Thoracic aorta (tissue), 2 donors: ENCODE measurements around the gene UFD1. TPM values are rescaled to one million over a fixed set of nuclear protein-coding genes. Genes with fewer than 3 reads are reported as not detected.

Source experiments
- ATAC-seq: fragments of 150-250 bp; one replicate; pipeline ENCODE4 v1.8.0; 2017; ENCODE audit warnings: low read depth; ENCODE audit not compliant: insufficient number of reproducible peaks, low FRiP score
- DNase-seq: peaks from one replicate; pipeline ENCODE4 v3.0.0-alpha.2; 2020; ENCODE audit warnings: low spot score
- H3K27ac ChIP-seq, 2 donors: fragments of 200-600 bp; sonication (generic); 1 replicate in 1 of 2; 2 replicates in 1 of 2; pipeline ENCODE4 v1.5.1; 2016; ENCODE audit warnings: mild to moderate bottlenecking in 2 of 2, moderate library complexity in 2 of 2
- H3K27me3 ChIP-seq: fragments of 200-600 bp; sonication (generic); replicated peaks from 2 replicates; pipeline ENCODE4 v1.6.0; 2016; ENCODE audit warnings: mild to moderate bottlenecking; ENCODE audit not compliant: insufficient read depth
- H3K36me3 ChIP-seq: fragments of 200-600 bp; sonication (generic); one replicate; pipeline ENCODE4 v1.5.1; 2016
- H3K4me1 ChIP-seq, 2 donors: fragments of 200-600 bp; sonication (generic); 1 replicate in 1 of 2; 2 replicates in 1 of 2; pipeline versions ENCODE4 v1.5.1 to v1.6.0; 2016; ENCODE audit warnings: low read depth in 2 of 2, mild to moderate bottlenecking in 1 of 2; ENCODE audit not compliant: control insufficient read depth in 1 of 2
- H3K4me3 ChIP-seq: fragments of 200-600 bp; sonication (generic); 2 replicates; pipeline ENCODE4 v1.5.1; 2016; ENCODE audit warnings: mild to moderate bottlenecking
- H3K9me3 ChIP-seq: fragments of 200-600 bp; sonication (generic); 2 replicates; pipeline ENCODE4 v1.5.1; 2016
- total RNA-seq, 2 donors: library from RNA; depleted of rRNA; stranded (reverse); fragments of >200 nt; gene quantifications; one replicate each; pipeline versions ENCODE4 v1.1.0 to v1.2.3, GENCODE V29; 2016
- TF ChIP-seq, protein P1 (sequence below): fragments of 200-600 bp; sonication (generic); IDR thresholded peaks from one replicate; pipeline ENCODE4 v1.5.1; 2019; ENCODE audit warnings: antibody characterized with exemption

Gene UFD1
- total RNA-seq, 2 donors from 2014 or later: 32.0 to 32.5 TPM

- Histone ChIP-seq H3K27me3 (no peaks in the 10 kb centered on the region), H3K27ac (no peak overlapping the region), H3K4me1 (peaks cover 0 to 10% of the 10 kb centered on the region in 2 donors), H3K36me3 (no peaks in the 10 kb centered on the region), H3K4me3 (no peak overlapping the region), H3K9me3 (no peaks in the 10 kb centered on the region)
- ATAC-seq (no peak), DNase-seq (no peak)
- TF ChIP-seq, protein P1, sequence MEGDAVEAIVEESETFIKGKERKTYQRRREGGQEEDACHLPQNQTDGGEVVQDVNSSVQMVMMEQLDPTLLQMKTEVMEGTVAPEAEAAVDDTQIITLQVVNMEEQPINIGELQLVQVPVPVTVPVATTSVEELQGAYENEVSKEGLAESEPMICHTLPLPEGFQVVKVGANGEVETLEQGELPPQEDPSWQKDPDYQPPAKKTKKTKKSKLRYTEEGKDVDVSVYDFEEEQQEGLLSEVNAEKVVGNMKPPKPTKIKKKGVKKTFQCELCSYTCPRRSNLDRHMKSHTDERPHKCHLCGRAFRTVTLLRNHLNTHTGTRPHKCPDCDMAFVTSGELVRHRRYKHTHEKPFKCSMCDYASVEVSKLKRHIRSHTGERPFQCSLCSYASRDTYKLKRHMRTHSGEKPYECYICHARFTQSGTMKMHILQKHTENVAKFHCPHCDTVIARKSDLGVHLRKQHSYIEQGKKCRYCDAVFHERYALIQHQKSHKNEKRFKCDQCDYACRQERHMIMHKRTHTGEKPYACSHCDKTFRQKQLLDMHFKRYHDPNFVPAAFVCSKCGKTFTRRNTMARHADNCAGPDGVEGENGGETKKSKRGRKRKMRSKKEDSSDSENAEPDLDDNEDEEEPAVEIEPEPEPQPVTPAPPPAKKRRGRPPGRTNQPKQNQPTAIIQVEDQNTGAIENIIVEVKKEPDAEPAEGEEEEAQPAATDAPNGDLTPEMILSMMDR: no peak
Observed at GRCh38 chr22:19525666-19526065, 46.7 kb upstream of the UFD1 start.

DNA sequence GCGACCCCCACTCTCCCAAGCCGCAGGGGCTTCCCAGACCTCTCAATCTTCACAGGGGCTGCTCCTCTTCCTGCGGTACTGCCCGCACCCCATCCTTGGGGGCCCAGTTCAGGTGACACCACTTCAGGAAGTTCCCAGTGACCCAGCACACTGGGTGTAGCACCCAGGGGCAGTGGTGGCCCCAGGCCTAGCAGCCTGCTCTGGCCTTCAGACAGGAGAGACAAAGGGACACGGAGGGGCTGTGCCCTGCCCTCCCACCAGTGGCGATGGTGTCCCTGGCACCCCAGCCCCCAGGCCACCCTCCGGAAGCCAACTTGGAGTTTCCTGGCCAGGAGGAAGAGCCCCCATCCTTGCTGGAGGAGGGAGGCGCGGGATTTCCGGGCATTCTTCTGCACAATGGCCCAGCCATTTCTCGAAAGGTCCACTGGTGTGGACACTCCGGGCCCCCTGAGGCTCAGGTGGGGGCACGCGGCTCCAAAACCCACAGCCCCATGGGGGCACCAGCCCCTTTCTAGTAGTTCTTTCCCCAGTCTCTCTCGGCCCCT is 46.2 kb upstream of the UFD1 start:
- Histone ChIP-seq H3K36me3 (no peaks in the 10 kb centered on the region), H3K4me3 (no peak overlapping the region), H3K27ac (no peak overlapping the region), H3K9me3 (no peaks in the 10 kb centered on the region), H3K4me1 (peaks cover 0 to 10% of the 10 kb centered on the region in 2 donors), H3K27me3 (no peaks in the 10 kb centered on the region)
- TF ChIP-seq, protein P1: no peak
- no peak for ATAC-seq
- no peak for DNase-seq

DNA sequence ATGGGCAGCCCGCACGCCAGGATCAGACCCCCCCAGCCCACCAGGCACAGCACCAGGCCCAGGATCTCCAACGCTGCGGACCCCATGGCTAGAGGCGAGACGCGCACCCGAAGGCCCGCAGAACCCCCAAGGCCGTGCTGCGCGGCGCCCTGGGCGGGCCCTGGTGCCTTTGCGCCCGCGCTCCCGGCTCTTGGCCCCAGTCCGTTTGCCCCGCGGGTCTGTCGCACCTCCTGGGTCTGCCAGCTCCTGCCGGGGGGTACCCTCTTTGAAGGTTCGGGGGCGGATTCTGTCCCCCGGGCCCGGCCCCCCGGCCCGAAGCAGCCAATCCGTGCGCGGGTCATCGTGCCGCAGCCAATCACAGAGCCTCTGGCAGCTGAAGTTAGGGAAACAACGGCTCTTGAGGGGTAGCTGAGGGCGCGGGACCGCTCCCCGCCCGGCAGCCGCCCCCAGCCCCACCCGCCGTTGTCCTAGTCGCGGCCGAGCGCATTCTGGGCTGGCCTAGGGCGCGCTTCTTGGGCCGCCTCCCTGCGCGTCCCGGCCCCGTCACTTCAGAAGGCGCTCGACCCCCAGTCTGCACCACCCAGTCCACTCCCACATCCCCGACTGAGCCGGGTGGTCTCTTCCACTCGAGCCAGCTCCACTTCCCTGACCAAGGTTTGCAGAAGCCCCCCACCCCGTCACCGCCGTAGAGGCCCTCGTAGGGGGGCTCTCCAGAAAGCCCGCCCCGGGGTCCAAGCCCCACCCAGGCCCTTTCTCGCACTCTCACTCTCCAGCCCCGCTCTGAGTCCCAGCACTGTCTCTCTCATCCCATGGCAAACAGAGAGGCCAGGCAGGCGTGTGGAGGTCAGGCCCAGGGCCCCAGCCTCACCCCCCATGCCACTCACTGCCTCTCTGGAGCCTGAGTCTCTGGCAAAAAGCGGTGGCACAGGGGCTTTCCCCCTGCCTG is 45.5 kb upstream of the UFD1 start, which contains the start of gene CLDN5:
Gene CLDN5 (minus strand): TSS at position 241 of the 946 bp plus-strand sequence. CDS start 155 bp downstream, at position 86.
- no peak within 1 kb of the TSS for H3K27ac ChIP-seq
- no peaks in the 10 kb centered on the region for H3K9me3 ChIP-seq
- H3K36me3 ChIP-seq: no peaks in the 10 kb centered on the region
- no peak for ATAC-seq
- TF ChIP-seq, protein P1: no peak
- H3K4me1 ChIP-seq: peaks cover 0 to 10% of the 10 kb centered on the region in 2 donors
- peak within 1 kb of the TSS; percentile 32 for H3K4me3 ChIP-seq
- H3K27me3 ChIP-seq: no peaks in the 10 kb centered on the region
- DNase-seq: no peak

GRCh38 chr22:19523240-19524169 is 44.5 kb upstream of the UFD1 start:
- TF ChIP-seq, protein P1: no peak
- Histone ChIP-seq H3K4me1 (peaks cover 0 to 10% of the 10 kb centered on the region in 2 donors), H3K27me3 (no peaks in the 10 kb centered on the region), H3K4me3 (peak overlapping the region; percentile 32), H3K36me3 (no peaks in the 10 kb centered on the region), H3K9me3 (no peaks in the 10 kb centered on the region), H3K27ac (no peak overlapping the region)
- ATAC-seq (no peak), DNase-seq (no peak)
